ENCODE results near the gene TMEM11. TPM values are rescaled to one million over a fixed set of nuclear protein-coding genes. Genes with fewer than 3 reads are reported as not detected.
"Not testable (repeated sequence)": the region's sequence is repeated elsewhere in the genome, so short reads cannot be mapped to it uniquely, and the experiment has no call there.

TMEM11 gene
- total RNA-seq, 5 donors from 2014 or later (not counting 1 experiment from before 2014, with no cell fraction given): 12.9 to 22.9 (median 20.0) TPM

DNA sequence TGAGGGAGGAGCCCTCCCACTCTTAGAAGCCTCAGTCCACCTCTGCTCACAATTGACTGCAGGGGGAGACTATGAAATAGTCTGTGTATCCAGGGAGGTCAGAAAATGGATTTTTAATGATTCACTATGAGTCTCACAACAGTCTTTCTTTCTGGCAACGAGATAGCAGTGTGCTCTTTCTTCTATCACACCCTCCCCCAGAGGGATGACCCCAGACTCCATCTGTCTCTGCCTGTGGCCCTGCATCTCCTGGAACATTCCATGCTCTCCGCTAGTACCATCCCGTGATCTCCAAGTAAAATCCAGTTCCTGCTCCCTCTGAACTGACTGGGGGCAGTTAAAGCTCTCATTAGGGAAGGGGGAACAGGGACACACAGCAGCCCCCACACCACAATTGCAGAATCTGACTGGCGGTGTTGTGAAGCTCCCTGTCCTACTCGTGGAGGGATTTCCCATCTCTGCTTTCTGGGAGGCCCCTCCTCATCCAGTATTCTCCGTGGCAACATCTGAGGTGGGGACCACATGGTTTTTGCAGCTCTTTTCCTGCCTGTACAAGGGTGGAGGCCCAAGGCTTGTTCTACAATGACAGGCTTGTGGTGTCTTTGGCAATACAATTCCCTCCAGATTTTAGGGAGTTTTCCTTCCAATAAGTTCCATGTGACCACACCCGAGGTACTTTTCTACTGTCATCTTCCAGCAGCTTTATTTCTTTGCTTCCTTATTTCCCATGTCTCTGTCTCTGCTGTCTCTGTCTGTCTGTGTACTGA lies 19.8 kb upstream of the TMEM11 start:
- peaks cover 0 to 3% (median 0%) of the 10 kb centered on the region in 3 donors for H3K4me1 Mint-ChIP-seq
- CTCF ChIA-PET: interaction anchor here in 1 of 2 donors (0.6 kb wide), 1 partner anchor 41 kb away, joined by 3 read pairs; no protein-coding TSS in a partner anchor
- H3K27ac ChIP-seq (ENCODE audit: low read length): no peak overlapping the region

DNA sequence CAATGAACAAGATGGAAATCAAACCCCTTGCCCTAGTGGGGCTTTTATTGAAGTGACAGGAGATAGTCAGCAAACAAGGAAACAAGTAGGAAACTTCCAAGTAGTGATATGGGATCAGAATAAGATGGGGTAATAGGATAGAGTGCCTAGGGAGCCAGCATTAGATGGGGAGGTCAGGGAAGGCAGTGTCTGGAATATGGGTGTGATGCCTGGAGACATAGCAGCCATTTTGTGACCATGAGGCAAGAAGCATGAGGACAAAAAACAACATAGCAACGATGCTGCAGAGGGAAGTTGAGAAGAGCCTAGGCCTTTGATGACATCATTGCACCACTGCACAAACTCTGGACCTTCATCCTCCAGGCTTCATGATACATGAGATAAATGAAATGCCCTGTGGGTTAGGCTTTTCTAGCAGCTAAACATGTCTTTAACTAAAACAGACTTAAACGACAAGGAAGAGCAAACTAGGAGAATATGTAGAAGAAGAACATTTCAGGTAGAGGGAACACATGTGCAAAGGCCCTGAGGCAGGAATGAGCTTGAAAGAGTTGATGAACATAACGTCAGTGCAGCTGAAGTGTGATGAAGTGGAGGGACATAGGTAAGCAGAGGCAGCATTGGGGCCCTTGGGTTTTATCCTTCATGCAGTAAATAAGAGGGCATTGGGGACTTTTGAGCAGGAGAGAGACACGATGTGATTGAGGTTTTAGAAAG lies 18.2 kb upstream of the TMEM11 start:
- no peaks in the 10 kb centered on the region for H3K4me1 Mint-ChIP-seq
- no peak overlapping the region for H3K27ac ChIP-seq (ENCODE audit: low read length)
- ChIA-PET CTCF (no interaction called here), POLR2A (no interaction called here)
- no peaks in the 10 kb centered on the region for H3K36me3 ChIP-seq (ENCODE audit: control insufficient read depth in 2 of 2, extremely low read depth in 1 of 2, insufficient read depth in 1 of 2, low read length in 1 of 2)
- H3K4me3 Mint-ChIP-seq: no peak overlapping the region
- H3K27me3 Mint-ChIP-seq: no peaks in the 10 kb centered on the region
- no peak overlapping the region for H3K4me3 ChIP-seq (ENCODE audit: control insufficient read depth in 1 of 2, extremely low read depth in 1 of 2, low read length in 1 of 2)
- H3K4me1 ChIP-seq (ENCODE audit: control insufficient read depth in 1 of 2, extremely low read depth in 1 of 2, insufficient read depth in 2 of 2, low read length in 2 of 2): no peaks in the 10 kb centered on the region
- ATAC-seq (replicated peaks in 1 of 4): no peak
- H3K27ac Mint-ChIP-seq: no peak overlapping the region
- DNase-seq: no peak
- peaks cover 3% of the 10 kb centered on the region for H3K36me3 Mint-ChIP-seq
- H3K9me3 ChIP-seq: peaks cover 2% of the 10 kb centered on the region
- H3K9me3 Mint-ChIP-seq: peaks cover 6 to 15% (median 9%) of the 10 kb centered on the region in 3 donors
- 93% methylated on average over 2 of the region's 4 CpGs for WGBS (ENCODE audit: insufficient coverage)
- no peaks in the 10 kb centered on the region for H3K27me3 ChIP-seq (replicated peaks in 1 of 2; ENCODE audit: control insufficient read depth in 2 of 2, extremely low read depth in 1 of 2, insufficient read depth in 2 of 2, low read length in 1 of 2)

More for the DNA sequence above, 19.8 kb upstream of the TMEM11 start:
- Histone ChIP-seq H3K27me3 (replicated peaks in 1 of 2; ENCODE audit: control insufficient read depth in 2 of 2, extremely low read depth in 1 of 2, insufficient read depth in 2 of 2, low read length in 1 of 2) (no peaks in the 10 kb centered on the region), H3K9me3 (peaks cover 2% of the 10 kb centered on the region), H3K36me3 (ENCODE audit: control insufficient read depth in 2 of 2, extremely low read depth in 1 of 2, insufficient read depth in 1 of 2, low read length in 1 of 2) (no peaks in the 10 kb centered on the region), H3K4me1 (ENCODE audit: control insufficient read depth in 1 of 2, extremely low read depth in 1 of 2, insufficient read depth in 2 of 2, low read length in 2 of 2) (no peaks in the 10 kb centered on the region), H3K4me3 (ENCODE audit: control insufficient read depth in 1 of 2, extremely low read depth in 1 of 2, low read length in 1 of 2) (no peak overlapping the region)
- Mint-ChIP-seq H3K9me3 (peaks cover 6 to 15% (median 9%) of the 10 kb centered on the region in 3 donors), H3K4me3 (no peak overlapping the region), H3K27ac (no peak overlapping the region), H3K27me3 (no peaks in the 10 kb centered on the region), H3K36me3 (peaks cover 3% of the 10 kb centered on the region)
- POLR2A ChIA-PET: no interaction called here
- no peak for ATAC-seq (replicated peaks in 1 of 4)
- 83% methylated on average over 4 of the region's 7 CpGs for WGBS (ENCODE audit: insufficient coverage)
- no peak for DNase-seq

DNA sequence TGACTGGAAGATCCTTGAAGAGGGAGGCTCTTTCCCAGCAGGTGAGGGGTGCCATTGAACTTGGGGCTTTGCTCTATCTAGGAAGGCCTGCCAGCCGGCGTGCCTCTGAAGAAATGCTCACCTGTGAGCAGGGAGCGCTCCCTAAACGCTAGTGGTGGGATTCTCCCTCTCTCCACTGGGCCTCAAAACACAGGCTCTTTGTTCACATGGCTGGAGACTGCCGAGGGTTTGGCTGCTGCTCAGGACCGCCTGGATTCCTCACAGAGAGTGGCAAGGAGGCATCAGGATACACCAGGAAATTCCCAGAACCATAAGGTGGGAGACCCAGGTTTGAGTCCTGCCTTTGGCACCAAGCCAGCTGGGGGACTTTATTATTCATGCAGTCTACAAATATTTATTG lies 17.6 kb upstream of the TMEM11 start:
- ATAC-seq (replicated peaks in 1 of 4) (no peak), DNase-seq (no peak)
- Mint-ChIP-seq H3K36me3 (peaks cover 3% of the 10 kb centered on the region), H3K4me1 (no peaks in the 10 kb centered on the region), H3K27ac (no peak overlapping the region), H3K27me3 (no peaks in the 10 kb centered on the region), H3K9me3 (peaks cover 6 to 15% (median 9%) of the 10 kb centered on the region in 3 donors), H3K4me3 (no peak overlapping the region)
- WGBS (ENCODE audit: insufficient coverage): 99% methylated on average over 4 of the region's 6 CpGs
- Histone ChIP-seq H3K27ac (ENCODE audit: low read length) (no peak overlapping the region), H3K4me3 (ENCODE audit: control insufficient read depth in 1 of 2, extremely low read depth in 1 of 2, low read length in 1 of 2) (no peak overlapping the region), H3K36me3 (ENCODE audit: control insufficient read depth in 2 of 2, extremely low read depth in 1 of 2, insufficient read depth in 1 of 2, low read length in 1 of 2) (no peaks in the 10 kb centered on the region), H3K27me3 (replicated peaks in 1 of 2; ENCODE audit: control insufficient read depth in 2 of 2, extremely low read depth in 1 of 2, insufficient read depth in 2 of 2, low read length in 1 of 2) (no peaks in the 10 kb centered on the region), H3K9me3 (peaks cover 2% of the 10 kb centered on the region), H3K4me1 (ENCODE audit: control insufficient read depth in 1 of 2, extremely low read depth in 1 of 2, insufficient read depth in 2 of 2, low read length in 2 of 2) (no peaks in the 10 kb centered on the region)
- ChIA-PET POLR2A (interaction anchor here in 1 of 2 donors (0.6 kb wide), 1 partner anchor 146 kb away, joined by 3 read pairs; no protein-coding TSS in a partner anchor), CTCF (no interaction called here)

DNA sequence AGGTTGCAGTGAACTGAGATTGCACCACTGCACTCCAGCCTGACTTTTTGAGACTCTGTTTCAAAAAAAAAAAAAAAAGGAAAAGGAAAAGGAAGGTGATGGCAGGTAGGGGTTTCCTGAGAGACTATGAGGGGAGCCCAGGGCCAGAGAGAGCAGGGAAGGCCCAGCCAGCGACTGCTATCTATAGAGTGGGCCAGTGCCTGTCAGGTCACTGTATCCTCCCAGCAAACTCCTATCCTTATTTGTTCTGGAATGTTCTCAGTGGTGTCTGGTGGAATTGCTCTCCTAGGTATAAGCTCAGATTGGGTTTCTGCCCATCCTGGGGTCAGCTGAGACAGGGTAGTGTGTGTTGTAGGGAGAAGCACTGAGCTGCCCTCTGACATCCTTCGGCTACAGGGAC lies 14.9 kb upstream of the TMEM11 start:
- no peak for ATAC-seq (replicated peaks in 1 of 4)
- Histone ChIP-seq H3K4me1 (ENCODE audit: control insufficient read depth in 1 of 2, extremely low read depth in 1 of 2, insufficient read depth in 2 of 2, low read length in 2 of 2) (no peaks in the 10 kb centered on the region), H3K27me3 (replicated peaks in 1 of 2; ENCODE audit: control insufficient read depth in 2 of 2, extremely low read depth in 1 of 2, insufficient read depth in 2 of 2, low read length in 1 of 2) (no peaks in the 10 kb centered on the region), H3K4me3 (ENCODE audit: control insufficient read depth in 1 of 2, extremely low read depth in 1 of 2, low read length in 1 of 2) (no peak overlapping the region), H3K9me3 (peaks cover 2% of the 10 kb centered on the region), H3K27ac (ENCODE audit: low read length) (no peak overlapping the region), H3K36me3 (ENCODE audit: control insufficient read depth in 2 of 2, extremely low read depth in 1 of 2, insufficient read depth in 1 of 2, low read length in 1 of 2) (no peaks in the 10 kb centered on the region)
- CTCF ChIA-PET: no interaction called here
- POLR2A ChIA-PET: no interaction called here
- Mint-ChIP-seq H3K36me3 (peaks cover 3% of the 10 kb centered on the region), H3K27ac (no peak overlapping the region), H3K9me3 (peaks cover 6 to 11% (median 9%) of the 10 kb centered on the region in 3 donors), H3K4me3 (no peak overlapping the region), H3K4me1 (no peaks in the 10 kb centered on the region), H3K27me3 (no peaks in the 10 kb centered on the region)
- no peak for DNase-seq
- no CpG with 5 or more reads among the region's 2 CpGs for WGBS (ENCODE audit: insufficient coverage)

DNA sequence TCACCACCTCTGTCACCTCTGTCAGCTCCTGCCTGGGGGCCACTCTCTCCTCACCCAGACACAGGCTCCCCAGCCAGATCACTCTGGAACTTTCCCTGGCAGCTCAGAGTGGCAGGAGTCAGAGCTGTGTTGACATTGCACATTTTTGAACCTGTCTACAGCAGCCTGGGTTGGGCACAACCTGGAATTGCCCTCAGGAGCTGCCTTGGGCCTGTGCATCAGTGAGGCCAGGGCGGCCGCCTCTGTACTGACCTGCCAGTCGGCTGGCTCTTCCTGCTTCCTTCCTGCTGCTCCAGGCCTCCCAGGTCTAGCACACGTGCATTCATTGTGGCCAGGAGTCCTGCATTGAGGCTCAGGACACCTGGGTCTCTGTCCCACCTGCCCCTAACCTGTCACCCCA lies 14.2 kb upstream of the TMEM11 start:
- H3K4me3 Mint-ChIP-seq: no peak overlapping the region
- Histone ChIP-seq H3K36me3 (ENCODE audit: control insufficient read depth in 2 of 2, extremely low read depth in 1 of 2, insufficient read depth in 1 of 2, low read length in 1 of 2) (no peaks in the 10 kb centered on the region), H3K27me3 (replicated peaks in 1 of 2; ENCODE audit: control insufficient read depth in 2 of 2, extremely low read depth in 1 of 2, insufficient read depth in 2 of 2, low read length in 1 of 2) (no peaks in the 10 kb centered on the region), H3K4me1 (ENCODE audit: control insufficient read depth in 1 of 2, extremely low read depth in 1 of 2, insufficient read depth in 2 of 2, low read length in 2 of 2) (no peaks in the 10 kb centered on the region), H3K4me3 (ENCODE audit: control insufficient read depth in 1 of 2, extremely low read depth in 1 of 2, low read length in 1 of 2) (no peak overlapping the region), H3K27ac (ENCODE audit: low read length) (no peak overlapping the region), H3K9me3 (peaks cover 2% of the 10 kb centered on the region)
- DNase-seq: no peak
- H3K27ac Mint-ChIP-seq: no peak overlapping the region
- H3K9me3 Mint-ChIP-seq: peaks cover 6 to 11% (median 9%) of the 10 kb centered on the region in 3 donors
- POLR2A ChIA-PET: interaction anchor here in 1 of 2 donors (0.6 kb wide), 1 partner anchor 13 kb away, joined by 3 read pairs; no protein-coding TSS in a partner anchor
- ATAC-seq (replicated peaks in 1 of 4): no peak
- WGBS (ENCODE audit: insufficient coverage): 79% methylated on average over 4 of the region's 4 CpGs
- H3K36me3 Mint-ChIP-seq: peaks cover 3% of the 10 kb centered on the region
- no peaks in the 10 kb centered on the region for H3K4me1 Mint-ChIP-seq
- CTCF ChIA-PET: no interaction called here
- H3K27me3 Mint-ChIP-seq: no peaks in the 10 kb centered on the region

DNA sequence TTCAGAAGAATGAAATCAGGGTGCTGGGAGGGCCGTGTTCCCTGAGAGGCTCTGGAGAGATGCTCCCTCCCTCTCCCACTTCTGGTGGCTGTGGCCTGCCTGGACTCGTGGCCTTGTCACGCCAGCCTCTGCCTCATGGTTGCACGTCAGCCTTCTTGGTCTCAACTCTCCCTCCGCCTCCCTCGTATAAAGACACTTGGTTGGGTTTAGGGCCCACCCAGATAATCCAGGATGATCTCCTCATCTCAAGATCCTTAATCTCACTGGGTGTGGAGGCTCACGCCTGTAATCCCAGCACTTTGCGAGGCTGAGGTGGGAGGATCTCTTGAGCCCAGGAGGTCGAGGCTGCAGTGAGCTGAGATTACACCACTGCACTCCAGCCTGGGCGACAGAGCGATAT lies 13.3 kb upstream of the TMEM11 start:
- H3K36me3 ChIP-seq (ENCODE audit: control insufficient read depth in 2 of 2, extremely low read depth in 1 of 2, insufficient read depth in 1 of 2, low read length in 1 of 2); H3K27me3 ChIP-seq (replicated peaks in 1 of 2; ENCODE audit: control insufficient read depth in 2 of 2, extremely low read depth in 1 of 2, insufficient read depth in 2 of 2, low read length in 1 of 2); H3K4me1 ChIP-seq (ENCODE audit: control insufficient read depth in 1 of 2, extremely low read depth in 1 of 2, insufficient read depth in 2 of 2, low read length in 2 of 2); DNase-seq; POLR2A ChIA-PET; H3K9me3 Mint-ChIP-seq; H3K4me3 ChIP-seq (ENCODE audit: control insufficient read depth in 1 of 2, extremely low read depth in 1 of 2, low read length in 1 of 2); H3K27me3 Mint-ChIP-seq; H3K27ac ChIP-seq (ENCODE audit: low read length); H3K4me1 Mint-ChIP-seq; CTCF ChIA-PET; ATAC-seq (replicated peaks in 1 of 4); H3K36me3 Mint-ChIP-seq; H3K9me3 ChIP-seq; H3K4me3 Mint-ChIP-seq; H3K27ac Mint-ChIP-seq: not testable (repeated sequence)
- WGBS (ENCODE audit: insufficient coverage): 91% methylated on average over 6 of the region's 11 CpGs
